Ishikawa (cell line): ENCODE results near the gene PAK5.

Experiments
- EGR1 ChIP-seq: IDR thresholded peaks from 2 replicates; pipeline ENCODE4 v1.6.1; 2012
- RAD21 ChIP-seq: IDR thresholded peaks from 2 replicates; pipeline ENCODE4 v1.6.1; 2012; ENCODE audit warnings: low read depth

- TF ChIP-seq RAD21, result no peak
- TF ChIP-seq EGR1, result no peak
Measured at GRCh38 chr20:9557411-9557810, 281.5 kb downstream of the PAK5 start.
